Femur (tissue), 1 donor: ENCODE results near the gene MYZAP.

Experiments
- DNase-seq: peaks from one replicate; pipeline ENCODE4 v3.0.0-alpha.2; 2017

The MYZAP gene

GRCh38 chr15:57667171-57667849 lies 75.6 kb downstream of the MYZAP start:
- peak; percentile 60 for DNase-seq

- no peak for DNase-seq
Observed at GRCh38 chr15:57668016-57668415, 76.3 kb downstream of the MYZAP start.

GRCh38 chr15:57671636-57672035 lies 79.9 kb downstream of the MYZAP start:
- no peak for DNase-seq

- DNase-seq = no peak
Observed at GRCh38 chr15:57675481-57676181, 83.9 kb downstream of the MYZAP start.

DNA sequence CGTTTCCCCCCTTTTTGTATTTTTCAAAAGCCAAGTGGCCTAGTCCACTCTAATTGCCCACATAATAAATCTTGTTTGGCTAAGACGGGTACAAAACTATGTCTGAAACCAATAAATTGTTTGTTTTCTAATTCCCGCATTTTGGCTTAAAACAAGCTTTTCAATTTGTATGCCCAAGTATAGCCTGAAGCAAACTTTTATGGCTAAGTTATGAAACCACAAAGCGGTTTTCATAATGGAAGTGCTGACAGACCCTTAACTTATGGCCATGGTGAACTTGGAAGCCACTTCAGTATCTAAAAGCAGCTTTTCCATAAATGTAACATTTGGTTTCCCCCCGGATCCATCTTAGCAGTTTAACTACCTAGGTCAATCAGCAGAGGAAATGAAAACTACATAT lies 84.9 kb downstream of the MYZAP start:
- peak; percentile 31 for DNase-seq

GRCh38 chr15:57677204-57677603 lies 85.5 kb downstream of the MYZAP start:
- DNase-seq = no peak

DNA sequence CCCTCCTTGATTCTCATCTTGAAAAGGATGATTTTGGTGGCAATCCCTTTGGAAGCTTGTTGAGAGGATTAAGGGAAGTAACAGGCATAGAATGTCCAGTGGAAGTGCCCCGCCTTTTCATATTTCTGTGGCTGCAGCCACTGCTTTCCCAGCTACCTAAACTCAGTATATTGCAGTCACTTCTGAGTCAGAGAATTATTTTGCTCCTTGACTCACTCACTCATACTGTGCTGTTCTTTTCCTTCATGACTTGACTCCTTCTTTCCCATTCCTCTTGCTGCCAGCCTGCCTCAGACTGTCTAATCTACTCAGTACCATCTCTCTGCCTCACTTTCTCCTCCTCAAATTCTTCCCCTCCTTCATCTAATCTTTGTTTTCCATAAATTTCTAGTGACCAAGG lies 88.3 kb downstream of the MYZAP start:
- DNase-seq = no peak

GRCh38 chr15:57681011-57681410 lies 89.3 kb downstream of the MYZAP start:
- DNase-seq = no peak

GRCh38 chr15:57683481-57683880 lies 91.8 kb downstream of the MYZAP start:
- DNase-seq = no peak

GRCh38 chr15:57684491-57685151 lies 92.9 kb downstream of the MYZAP start:
- DNase-seq = no peak

GRCh38 chr15:57685306-57686095 lies 93.8 kb downstream of the MYZAP start:
- DNase-seq = no peak

GRCh38 chr15:57686657-57687056 lies 95.0 kb downstream of the MYZAP start:
- no peak for DNase-seq

- no peak for DNase-seq
Observed at GRCh38 chr15:57690341-57690966, 98.8 kb downstream of the MYZAP start.

- DNase-seq = no peak
Observed at GRCh38 chr15:57691082-57691481, 99.4 kb downstream of the MYZAP start.

DNA sequence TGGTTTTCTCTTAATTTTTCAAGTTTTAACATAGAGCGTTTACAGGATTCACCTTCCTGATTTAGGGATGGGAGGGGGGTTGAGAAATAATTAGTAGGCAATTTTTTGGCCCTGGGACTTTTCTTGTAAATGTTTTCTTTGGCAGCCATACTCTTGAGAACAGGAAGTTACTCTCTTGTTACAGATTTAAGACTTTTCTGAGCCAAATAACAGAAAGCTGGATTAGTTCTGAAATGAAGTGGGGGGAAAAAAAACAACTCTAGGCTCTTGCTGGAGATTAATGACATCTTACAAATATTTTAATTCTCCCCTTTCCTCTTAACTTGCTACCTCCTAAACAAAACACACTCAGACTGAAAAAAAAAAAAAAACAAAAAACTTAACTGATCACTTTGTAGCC lies 101.0 kb downstream of the MYZAP start:
- no peak for DNase-seq

DNA sequence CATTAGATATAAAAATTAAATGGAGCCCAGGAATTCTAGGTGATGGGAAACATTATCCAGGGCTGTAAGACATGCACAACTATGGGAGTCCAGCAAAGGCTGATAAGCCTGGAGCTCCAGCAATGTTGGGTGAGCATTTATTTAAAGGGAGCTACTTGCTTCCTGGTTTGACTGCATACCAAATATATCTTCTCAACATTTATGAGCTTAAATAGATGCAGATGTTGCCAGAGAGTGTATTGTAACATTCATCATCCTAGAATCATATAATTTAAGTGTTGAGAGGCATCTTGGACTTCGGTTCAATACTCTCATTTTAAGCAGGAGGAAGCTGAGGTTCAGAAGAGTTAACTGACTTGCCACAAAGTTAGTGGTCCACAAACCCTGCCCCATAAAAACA lies 102.6 kb downstream of the MYZAP start:
- DNase-seq = no peak

DNA sequence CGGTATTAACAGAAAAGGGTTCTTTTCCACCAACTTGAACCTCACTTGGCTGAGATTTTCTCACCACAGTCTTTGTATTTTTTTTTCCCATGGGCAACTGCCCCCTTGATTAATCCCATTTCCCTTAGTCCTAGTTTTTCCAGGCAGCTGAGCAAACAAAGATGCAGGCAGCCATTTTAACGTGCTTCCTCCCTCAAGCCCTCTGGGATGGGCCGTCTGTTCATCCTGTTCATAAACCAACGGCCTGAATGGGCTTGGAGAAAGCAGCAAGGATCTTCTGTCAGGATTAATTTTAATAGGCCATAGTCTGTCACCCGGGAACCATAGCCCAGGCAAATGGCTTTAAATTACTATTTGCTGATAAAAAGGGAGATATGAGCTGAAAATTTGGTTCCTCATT lies 104.4 kb downstream of the MYZAP start:
- no peak for DNase-seq

- no peak for DNase-seq
Observed at GRCh38 chr15:57697588-57697987, 105.9 kb downstream of the MYZAP start.

DNA sequence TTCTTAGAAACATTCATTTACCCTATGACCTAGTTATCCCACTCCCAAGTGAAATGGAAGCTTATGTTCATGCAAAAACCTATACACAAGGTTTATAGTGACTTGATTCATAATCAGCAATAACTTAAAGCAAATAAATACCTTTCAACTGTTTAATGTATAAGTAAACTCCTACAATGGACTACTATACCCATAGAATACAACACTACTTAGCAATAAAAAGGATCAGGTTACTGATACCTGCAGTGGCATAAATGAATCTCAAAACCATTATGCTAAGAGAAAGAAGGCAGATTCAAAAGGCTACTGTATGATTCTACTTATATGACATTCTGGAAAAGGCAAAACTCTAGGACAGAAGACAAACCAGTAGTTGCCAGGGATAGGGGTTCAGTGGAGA lies 106.5 kb downstream of the MYZAP start:
- no peak for DNase-seq

- no peak for DNase-seq
Observed at GRCh38 chr15:57698991-57699390, 107.3 kb downstream of the MYZAP start.

DNA sequence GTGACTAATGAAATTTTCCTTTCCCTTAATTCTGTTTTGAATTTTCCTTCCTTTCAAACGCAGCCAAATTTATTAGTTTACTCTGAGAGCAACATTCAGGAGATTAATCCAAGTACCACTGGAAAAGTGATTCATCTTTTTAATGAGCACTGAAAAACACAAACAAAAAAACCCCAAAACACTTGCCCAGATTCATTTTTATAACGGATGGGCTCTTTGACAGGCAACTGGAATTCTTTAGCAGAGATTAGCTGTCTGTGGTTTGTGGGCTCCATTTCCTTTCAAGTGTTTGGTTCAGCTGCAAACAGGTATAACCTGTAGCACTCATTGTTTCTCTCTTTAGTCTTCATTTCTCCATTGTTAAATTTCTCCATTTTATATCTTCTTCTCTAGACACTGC lies 111.7 kb downstream of the MYZAP start:
- no peak for DNase-seq

- no peak for DNase-seq
Observed at GRCh38 chr15:57704441-57704840, 112.7 kb downstream of the MYZAP start.
